Kasumi-1 (cell line): ENCODE results near the gene DRAXIN.

ENCODE experiments used
- DNase-seq, 2 experiments: peaks; one replicate each; lab custom pipeline; 2025; lab: John Stamatoyannopoulos, UW

DRAXIN gene

GRCh38 chr1:11736746-11737639, 45.5 kb downstream of the DRAXIN start:
- no peak for DNase-seq

DNA sequence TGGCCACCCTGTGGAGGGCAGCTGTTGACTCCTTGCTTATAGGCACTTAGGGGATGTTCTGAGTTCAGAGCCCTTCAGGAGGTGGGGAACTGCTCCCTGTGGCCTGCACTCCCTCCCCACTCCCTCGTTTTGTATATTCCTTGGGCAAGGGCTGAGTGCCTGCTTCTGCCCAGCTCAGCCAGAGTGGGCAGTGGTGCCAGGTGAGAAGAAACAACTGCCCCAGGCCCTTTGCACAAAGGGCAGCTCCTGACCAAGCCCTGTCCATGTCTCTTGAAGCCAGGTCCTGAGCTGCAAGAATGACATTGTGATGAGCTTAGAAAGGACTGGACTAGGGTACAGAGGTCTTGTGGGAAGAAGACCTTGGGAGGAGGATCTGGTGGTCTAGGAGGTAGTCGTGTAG, 46.6 kb downstream of the DRAXIN start:
- DNase-seq: no peak

GRCh38 chr1:11738783-11739182, 47.3 kb downstream of the DRAXIN start:
- peak; percentile 61 to 67 for DNase-seq

GRCh38 chr1:11740258-11741192, 49.0 kb downstream of the DRAXIN start:
- DNase-seq: peak; percentile 74 to 86

- DNase-seq: no peak
Measured at GRCh38 chr1:11741482-11741881, 50.0 kb downstream of the DRAXIN start.

DNA sequence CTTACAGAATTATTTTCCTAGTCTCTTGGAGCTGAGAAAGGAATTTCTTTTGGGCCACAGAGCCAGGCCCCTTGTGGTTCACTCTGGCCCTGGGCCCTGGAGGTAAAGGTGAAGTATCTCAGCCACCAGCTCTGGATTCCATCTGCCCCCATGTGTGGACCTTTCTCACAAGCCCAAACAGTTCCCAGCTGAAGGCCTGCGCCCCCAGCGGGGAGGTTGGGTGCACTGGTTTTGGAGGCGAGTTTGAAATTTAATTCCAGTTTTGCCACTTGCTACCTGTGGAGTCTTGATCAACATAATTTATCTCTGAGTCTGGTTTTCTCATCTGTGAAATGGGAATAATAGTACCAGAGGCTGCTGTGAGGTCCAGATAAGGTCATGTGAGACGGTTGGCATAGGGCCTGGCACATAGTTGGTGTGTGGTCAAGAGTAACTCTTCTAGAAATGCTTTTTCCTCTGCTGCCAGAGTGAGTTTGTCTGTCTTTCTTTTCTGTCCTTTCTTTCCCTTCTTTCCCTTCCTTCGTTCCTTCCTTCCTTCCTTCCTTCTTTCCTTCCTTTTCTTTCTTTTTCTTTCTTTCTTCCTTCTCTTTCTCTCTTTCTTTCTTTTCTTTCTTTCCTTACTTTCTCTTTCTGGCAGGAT, 50.5 kb downstream of the DRAXIN start:
- no peak for DNase-seq

GRCh38 chr1:11744287-11744686, 52.8 kb downstream of the DRAXIN start:
- DNase-seq: no peak

DNA sequence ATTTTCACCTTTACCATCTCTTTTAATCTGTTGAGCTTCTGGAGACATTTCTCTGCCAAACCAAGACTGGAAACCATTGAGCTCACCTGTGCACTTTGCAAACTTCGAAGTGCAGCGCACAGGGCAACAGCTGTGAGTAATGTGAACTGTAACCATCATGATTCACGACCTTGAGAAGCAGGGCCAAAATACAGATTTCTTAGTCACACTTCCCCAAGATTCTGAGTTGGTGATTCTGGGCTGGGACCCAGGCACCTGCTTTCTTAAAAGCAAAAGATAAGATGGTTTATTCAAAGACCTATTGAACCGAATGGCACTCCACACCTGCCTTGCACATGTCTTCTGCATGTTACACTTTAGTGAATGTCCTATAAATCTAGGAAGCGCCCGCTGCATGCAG, 54.6 kb downstream of the DRAXIN start:
- no peak for DNase-seq

DNA sequence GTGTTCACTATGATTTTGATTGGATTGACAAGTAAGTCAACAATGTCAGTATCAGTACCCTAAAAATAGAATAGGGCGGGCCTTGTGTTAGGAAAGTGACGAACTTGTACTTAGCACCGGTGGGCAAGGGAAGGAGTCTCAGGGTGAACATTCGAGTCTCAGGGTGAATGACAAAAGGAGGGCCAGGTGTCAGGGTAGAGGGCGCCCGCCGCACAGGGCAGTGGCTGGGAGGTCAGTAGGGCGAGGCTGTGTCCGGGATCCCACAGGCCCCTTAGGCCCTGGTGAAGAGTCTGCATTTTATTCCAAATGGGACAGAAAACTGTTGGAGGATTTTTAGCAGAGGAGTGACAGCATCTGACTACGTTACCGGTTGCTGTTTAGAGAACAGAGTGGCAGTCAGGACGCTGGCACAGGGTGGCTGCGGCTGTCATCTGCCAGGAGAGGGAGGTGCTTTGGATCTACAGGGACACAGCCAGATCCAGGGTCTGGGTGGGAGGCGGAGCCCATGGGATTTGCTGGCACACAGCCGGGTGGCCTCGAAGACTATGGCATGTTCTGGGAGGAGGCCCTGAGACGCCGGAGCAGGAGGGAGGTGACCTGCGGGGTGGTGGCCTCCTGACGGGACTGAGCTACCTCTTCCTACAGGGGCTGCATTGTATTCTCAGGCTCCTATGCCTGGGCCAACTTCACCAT, 55.4 kb downstream of the DRAXIN start:
- DNase-seq: no peak

GRCh38 chr1:11748294-11749202, 57.0 kb downstream of the DRAXIN start:
- DNase-seq: no peak

- peak; percentile 46 to 74 for DNase-seq
Measured at GRCh38 chr1:11749203-11749689, 57.7 kb downstream of the DRAXIN start.

DNA sequence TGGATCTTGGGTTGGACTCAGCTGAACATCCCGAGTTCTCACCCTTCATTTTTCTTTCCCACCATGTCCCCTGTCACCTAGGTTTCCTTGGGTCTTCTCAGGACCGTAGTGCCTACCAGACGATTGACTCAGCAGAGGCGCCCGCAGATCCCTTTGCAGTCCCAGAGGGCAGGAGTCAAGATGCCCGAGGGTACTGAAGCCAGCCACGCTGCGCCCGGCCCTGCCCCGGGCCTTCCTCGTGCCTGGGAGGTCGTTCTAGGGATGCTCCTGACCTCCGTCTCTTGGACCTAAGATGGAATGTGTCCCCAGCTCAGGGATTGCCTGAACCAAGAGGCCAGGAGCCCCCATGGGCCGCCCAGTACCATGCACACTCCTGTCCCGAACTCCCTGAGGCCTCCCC, 58.5 kb downstream of the DRAXIN start:
- no peak for DNase-seq

GRCh38 chr1:11751087-11751486, 59.6 kb downstream of the DRAXIN start:
- no peak for DNase-seq

- DNase-seq: no peak
Measured at GRCh38 chr1:11752359-11753088, 61.0 kb downstream of the DRAXIN start.

DNA sequence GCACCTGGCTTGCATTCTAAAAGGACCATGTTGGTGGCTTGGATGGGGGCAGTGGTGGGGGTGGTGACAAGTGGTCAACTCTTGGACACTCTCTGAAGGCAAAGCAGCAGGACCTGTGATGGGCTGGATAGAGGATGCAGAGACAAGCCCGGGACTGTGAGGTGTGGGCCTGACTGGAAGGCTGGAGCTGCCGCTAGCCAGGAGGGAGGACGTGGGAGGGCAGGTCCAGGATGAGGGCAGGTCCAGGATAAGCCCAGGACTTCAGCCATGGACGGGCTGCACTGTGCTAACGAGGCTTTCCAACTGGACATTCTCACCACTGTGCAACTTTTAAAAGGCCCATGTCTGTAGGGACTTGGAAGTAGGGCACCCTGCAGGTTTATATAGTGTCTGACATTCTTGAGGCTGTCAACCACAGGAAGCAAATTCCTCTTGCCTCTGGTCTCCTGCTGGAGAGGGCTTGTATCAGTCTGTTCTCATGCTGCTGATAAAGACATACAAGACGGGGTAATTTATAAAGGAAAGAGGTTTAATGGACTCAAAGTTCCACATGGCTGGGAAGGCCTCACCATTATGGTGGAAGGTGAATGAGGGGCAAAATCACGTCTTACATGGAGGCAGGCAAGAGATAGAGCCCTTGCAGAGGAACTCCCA, 62.2 kb downstream of the DRAXIN start:
- DNase-seq: no peak

- DNase-seq: no peak
Measured at GRCh38 chr1:11757047-11757446, 65.5 kb downstream of the DRAXIN start.

- DNase-seq: no peak
Measured at GRCh38 chr1:11759791-11760190, 68.3 kb downstream of the DRAXIN start.

GRCh38 chr1:11761285-11761684, 69.8 kb downstream of the DRAXIN start:
- DNase-seq: no peak

- no peak for DNase-seq
Measured at GRCh38 chr1:11761988-11762406, 70.5 kb downstream of the DRAXIN start, which contains the start of gene C1orf167. C1orf167 (plus strand) TSS chr1:11762193; CDS start chr1:11764401, 2,208 bp downstream.
